NCI-H446 treated with DMSO at 0.1 percent for 48 hours (cell line): ENCODE data around the gene ACSL1.
"Not testable (repeated sequence)": the region's sequence is repeated elsewhere in the genome, so short reads cannot be mapped to it uniquely, and the experiment has no call there.

ENCODE experiments used
- DNase-seq: peaks from one replicate; lab custom pipeline; 2025; lab: John Stamatoyannopoulos, UW

ACSL1 gene

DNA sequence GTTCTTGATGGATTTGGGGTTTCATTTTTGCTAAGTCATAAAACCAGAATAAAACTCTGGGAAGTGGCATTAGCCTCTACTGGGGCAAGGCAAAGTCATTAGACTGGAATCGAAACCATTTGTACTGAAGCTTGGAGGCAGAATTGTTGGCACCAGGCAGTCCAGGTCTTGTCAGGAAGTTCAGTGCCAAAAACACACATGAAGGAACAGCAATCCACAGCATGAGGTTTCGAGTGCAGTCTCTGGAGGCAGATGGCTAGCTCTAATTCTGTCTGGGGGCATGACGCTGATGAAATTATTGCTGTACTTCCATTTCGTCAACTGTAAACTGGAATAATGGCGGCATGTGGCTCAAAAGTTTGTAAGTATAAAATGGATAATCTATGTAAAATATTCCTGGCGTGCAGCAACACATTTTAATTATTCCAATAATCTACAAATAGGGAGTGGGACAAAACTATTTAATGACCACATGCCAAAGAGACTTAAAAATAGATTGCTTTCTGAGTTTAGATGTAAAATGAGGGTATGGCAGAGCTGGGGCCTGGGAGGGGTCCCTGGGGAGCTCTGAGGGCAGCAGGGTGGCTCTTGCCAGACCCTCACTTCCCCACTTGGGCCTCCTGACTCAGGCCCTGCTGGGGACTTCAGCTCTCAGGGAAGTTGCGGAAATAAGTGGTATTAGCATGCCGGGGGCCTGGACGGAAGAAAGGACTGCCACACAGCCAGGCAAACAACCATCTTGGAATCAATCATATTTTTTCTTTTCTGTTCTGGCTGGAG, 73.1 kb downstream of the ACSL1 start:
- peak; percentile 59 for DNase-seq

- DNase-seq: no peak
Observed at GRCh38 chr4:184751585-184751956, 74.2 kb downstream of the ACSL1 start.

- DNase-seq: no peak
Observed at GRCh38 chr4:184750926-184751584, 74.7 kb downstream of the ACSL1 start.

DNA sequence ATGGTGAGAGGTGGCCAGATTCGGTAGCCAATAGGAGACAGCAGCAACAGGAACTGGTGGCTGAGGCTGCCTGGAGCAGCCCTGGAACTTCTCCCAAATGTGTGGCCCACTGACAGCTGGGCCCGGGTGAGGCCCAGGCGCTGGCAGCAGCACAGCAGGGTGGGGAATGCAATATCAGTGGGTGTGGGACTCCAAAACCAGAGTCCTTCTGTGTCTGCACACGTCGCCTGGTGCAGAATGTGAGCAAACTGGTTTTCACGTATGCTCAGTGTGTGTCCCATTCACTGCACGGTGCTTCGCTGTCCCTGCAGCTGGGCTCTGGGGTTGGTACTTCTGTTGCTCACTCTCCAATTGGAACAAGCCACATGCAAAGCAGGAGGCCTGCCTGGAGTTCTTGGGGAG, 77.5 kb downstream of the ACSL1 start:
- DNase-seq: no peak

GRCh38 chr4:184747034-184747830, 78.5 kb downstream of the ACSL1 start:
- DNase-seq: no peak

DNA sequence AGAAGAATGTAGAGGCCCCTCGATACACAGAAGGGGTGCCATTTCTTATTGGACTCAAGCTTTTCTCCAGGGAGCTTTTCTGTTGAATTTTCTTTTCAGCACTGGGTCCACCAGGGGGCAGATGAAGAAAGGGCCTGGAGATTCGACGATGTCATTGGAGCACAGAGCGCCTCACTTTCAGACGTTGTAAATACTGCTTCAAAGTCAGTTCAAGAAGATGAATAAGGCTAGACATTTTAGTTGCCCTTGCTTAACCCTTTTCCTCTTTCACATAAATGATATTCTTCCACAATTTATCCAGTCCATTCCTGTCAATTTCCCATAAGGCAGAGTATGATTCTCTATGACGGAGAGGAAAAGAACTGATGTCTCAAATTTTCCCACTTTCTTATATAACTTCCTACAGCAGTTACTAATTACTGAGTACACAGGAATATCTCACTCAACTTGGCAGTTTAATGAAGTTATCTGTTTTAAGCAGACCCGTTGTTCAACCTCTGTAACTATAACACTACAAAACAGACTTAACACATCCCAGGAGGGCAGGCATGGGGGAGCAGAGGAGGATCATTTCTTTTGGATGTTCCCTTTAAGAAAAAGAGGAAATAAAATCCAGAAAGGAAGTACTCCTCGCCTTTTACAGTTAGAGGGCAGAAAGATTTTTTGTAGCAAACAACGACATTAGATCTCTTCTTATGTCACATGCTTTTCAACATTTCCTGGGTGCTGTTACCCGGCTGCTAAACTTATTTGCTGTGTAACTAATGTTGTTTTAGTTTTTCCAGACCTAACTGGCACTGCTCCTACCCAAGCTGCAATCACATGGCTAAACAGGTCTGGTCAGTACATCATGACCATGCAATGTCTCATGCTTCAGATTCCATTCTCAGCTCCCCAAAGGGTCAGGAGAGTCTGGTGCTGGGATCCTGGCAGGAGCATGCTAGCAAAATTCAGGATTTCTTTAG, 79.7 kb downstream of the ACSL1 start:
- DNase-seq: peak; percentile 16

GRCh38 chr4:184744236-184744635, 81.5 kb downstream of the ACSL1 start:
- no peak for DNase-seq

DNA sequence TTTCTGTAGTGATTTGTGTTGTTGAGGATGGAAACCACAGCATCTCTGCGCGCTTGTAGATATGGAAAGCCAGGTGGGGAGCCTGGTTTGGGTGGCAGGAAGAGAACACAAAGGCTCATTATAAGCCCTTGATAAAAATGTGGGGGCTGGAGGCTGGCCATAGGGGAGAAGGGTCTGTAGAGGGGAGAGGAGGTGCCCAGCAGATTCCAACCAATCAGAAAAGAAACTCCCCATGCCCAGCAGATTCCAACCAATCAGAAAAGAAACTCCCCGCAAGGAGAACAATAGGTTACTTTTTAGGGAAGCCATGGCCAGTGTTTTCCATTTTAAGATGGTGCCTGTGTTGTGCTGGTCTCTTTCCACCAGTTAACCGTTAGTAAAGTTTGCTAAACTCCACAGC, 82.1 kb downstream of the ACSL1 start:
- no peak for DNase-seq

- DNase-seq: not testable (repeated sequence)
Observed at GRCh38 chr4:184741651-184742050, 84.1 kb downstream of the ACSL1 start.

GRCh38 chr4:184740980-184741391, 84.8 kb downstream of the ACSL1 start:
- DNase-seq: no peak

DNA sequence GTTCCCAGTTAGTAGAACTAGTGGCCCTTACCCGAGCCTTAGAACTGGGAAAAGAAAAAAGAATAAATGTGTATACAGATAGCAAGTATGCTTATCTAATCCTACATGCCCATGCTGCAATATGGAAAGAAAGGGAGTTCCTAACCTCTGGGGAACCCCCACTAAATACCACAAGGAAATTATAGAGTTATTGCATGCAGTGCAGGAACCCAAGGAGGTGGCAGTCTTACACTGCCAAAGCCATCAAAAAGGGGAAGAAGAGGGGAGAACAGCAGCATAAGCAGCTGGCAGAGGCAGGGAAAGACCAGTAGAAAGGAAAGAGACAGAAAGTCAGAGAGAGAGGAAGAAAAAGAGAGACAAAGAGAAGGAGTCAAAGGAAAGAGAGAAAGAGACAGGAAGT, 86.2 kb downstream of the ACSL1 start:
- not testable (repeated sequence) for DNase-seq

GRCh38 chr4:184734758-184735157, 91.0 kb downstream of the ACSL1 start:
- no peak for DNase-seq

DNA sequence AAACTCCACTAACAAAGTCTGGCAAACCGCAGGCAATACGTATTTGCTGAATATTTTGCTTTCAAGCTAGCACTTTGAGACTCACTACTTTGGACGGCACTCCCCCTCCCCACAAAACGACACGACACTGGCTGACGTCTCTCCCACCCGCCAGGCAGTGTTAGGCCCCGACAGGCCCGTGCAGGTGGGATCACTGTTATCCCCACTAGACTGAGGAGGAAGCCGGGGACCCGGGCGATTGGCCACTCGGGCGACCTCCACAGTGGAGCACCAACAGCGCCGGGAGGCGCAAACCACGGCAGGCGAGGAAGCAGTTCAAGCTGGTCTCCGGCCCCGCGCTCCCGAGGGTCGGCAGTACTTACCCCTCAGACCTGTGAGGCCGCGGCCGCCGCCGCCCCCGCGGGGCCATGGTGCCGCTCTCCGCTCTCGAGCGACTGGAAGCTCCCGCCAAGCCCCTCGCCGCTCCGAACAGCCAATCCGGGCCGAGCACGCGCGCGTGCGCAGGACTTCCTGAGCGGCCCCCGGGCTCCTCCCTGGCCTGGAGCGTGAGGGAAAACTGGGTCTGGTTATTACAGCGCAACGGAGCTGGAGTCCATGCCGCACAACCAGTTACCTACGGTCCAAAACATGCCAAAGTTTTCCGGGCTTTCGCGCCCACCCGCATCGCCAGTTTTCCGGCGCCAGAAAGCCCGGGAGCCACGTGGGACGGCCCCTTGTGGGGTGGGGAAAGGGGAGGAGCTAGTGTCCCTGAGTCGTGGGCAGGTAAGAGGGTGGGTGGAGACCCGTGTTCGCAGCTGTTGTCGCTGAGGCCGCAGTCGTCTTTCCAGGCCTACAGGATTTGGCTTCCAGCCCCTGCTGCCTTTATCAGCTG, 91.9 kb downstream of the ACSL1 start, which contains the start of gene CENPU:
TSS of gene CENPU (minus strand) at position 443 of the 871 bp plus-strand sequence. CDS start at position 409, 34 bp downstream.
- peak; percentile 95 for DNase-seq

DNA sequence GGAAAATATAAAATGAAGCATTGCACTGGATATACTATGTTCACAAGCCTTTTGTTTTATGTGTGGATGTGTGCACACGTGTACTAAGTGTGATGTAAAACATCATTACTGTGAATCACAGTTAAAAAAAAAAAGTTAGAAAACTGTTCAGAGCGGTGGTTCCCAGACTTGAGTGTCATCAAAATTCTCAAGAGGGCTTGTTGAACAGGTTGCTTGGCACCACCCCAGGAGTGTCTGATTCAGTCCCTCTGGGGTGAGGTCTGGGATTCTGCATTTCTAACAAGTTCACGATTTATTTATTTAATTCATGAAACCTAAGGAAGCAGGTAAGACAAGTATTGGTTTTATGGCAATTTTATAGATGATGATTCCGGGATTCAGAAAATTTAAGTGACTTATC, 93.6 kb downstream of the ACSL1 start:
- DNase-seq: peak; percentile 20

DNA sequence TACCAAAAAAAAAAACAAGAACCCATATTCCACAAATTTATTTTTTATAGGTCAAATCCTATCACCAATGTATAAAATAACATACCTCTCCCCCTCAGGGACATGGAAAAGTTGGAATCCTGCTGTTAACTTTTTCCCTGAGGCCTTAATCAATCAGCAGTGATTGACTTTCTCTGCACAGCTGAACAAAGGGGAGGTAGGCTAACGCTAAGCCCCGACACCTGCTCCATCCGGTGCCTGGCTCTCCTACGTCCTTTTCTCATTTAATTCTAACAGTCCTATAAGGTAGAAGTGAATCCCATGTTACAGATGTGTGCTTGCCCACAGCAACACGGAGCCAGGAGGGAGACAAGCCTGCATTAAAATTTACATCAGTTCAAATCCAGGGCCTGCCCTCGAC, 94.7 kb downstream of the ACSL1 start:
- no peak for DNase-seq

- no peak for DNase-seq
Observed at GRCh38 chr4:184729946-184730345, 95.8 kb downstream of the ACSL1 start.

GRCh38 chr4:184728858-184729257, 96.9 kb downstream of the ACSL1 start:
- DNase-seq: no peak

DNA sequence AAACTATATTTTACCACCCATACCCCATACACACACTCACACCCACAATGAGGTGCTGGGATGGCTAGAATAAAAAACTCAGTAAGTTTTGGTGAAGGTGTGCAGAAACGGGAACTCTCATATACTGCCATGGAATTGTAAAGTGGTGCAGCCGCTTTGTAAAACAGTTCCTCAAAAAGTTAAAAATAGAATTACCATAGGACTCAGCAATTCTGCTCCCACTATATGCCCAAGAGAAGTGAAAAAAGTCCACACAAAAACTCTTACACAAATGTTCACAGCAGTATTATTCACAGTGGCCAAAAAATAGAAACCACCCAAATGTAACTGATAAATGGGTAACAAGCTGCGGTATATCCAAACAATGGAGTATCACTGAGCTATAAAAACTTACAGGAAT, 98.3 kb downstream of the ACSL1 start:
- no peak for DNase-seq

- DNase-seq: no peak
Observed at GRCh38 chr4:184722798-184723197, 103.0 kb downstream of the ACSL1 start.

GRCh38 chr4:184721254-184721653, 104.5 kb downstream of the ACSL1 start:
- DNase-seq: no peak

DNA sequence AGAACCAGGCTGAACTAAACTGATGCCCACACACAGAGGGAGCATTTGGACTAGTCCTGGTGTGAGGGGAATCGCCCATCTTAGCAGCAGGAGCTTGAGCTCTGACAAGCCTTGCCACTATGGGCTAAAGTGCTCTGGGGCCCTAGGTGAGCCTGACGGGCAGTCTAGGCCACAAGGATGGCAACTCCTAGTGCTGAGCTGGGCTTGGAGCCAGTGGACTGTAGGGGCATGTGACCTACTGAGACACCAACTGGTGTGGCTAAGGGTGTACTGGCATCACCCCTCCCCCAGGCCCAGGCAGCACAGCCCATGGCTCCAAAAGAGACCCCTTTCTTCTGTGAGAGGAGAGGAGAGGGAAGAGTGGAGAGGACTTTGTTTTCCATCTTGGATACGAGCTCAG, 106.4 kb downstream of the ACSL1 start:
- DNase-seq: no peak
